Vagina (tissue), 2 donors: Measurements from ENCODE around the gene IPMK.

Experiments
- POLR2A ChIP-seq, 2 donors: fragments of 450-650 bp; IDR thresholded peaks; one replicate each; pipeline ENCODE4 v1.6.1; 2017; ENCODE audit warnings: antibody characterized with exemption in 2 of 2, mild to moderate bottlenecking in 2 of 2, moderate library complexity in 2 of 2
- POLR2AphosphoS5 ChIP-seq, 2 donors: sonication (generic); formaldehyde crosslinking; IDR thresholded peaks; one replicate each; pipeline ENCODE4 v1.9.0; 2017; ENCODE audit warnings: antibody characterized with exemption in 2 of 2, mild to moderate bottlenecking in 2 of 2, low read depth in 1 of 2; ENCODE audit not compliant: insufficient read depth in 1 of 2
- TF ChIP-seq, protein P1 (sequence below), 3 experiments: fragments of 450-650 bp in 2 of 3; fragments of 200-600 bp in 1 of 3; sonication (generic) in 1 of 3; IDR thresholded peaks; one replicate each; pipeline ENCODE4 v1.5.1; 2017 to 2019; ENCODE audit warnings: antibody characterized with exemption in 3 of 3, mild to moderate bottlenecking in 2 of 3, moderate library complexity in 2 of 3

DNA sequence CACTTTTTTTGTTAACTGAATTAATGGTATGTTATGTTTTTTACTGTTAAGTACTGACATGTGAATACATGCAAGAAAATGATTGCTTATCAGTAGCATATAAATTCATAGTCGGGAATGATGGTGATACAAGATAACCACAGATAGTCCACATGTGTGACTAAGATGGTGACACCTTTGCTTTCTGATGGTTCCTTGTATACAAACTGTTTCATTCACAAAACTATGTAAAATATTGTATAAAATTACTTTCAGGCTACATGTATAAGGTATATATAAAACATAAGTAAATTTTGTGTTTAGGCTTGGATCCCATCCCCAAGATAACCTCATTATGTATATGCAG is 11.2 kb upstream of the IPMK start:
- TF ChIP-seq, protein P1, sequence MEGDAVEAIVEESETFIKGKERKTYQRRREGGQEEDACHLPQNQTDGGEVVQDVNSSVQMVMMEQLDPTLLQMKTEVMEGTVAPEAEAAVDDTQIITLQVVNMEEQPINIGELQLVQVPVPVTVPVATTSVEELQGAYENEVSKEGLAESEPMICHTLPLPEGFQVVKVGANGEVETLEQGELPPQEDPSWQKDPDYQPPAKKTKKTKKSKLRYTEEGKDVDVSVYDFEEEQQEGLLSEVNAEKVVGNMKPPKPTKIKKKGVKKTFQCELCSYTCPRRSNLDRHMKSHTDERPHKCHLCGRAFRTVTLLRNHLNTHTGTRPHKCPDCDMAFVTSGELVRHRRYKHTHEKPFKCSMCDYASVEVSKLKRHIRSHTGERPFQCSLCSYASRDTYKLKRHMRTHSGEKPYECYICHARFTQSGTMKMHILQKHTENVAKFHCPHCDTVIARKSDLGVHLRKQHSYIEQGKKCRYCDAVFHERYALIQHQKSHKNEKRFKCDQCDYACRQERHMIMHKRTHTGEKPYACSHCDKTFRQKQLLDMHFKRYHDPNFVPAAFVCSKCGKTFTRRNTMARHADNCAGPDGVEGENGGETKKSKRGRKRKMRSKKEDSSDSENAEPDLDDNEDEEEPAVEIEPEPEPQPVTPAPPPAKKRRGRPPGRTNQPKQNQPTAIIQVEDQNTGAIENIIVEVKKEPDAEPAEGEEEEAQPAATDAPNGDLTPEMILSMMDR (IDR thresholded peaks at IDR 0.05), result no peak
- TF ChIP-seq POLR2A (IDR thresholded peaks at IDR 0.05) (no peak), POLR2AphosphoS5 (IDR thresholded peaks at IDR 0.05; ENCODE audit: insufficient read depth in 1 of 2, low read depth in 1 of 2) (no peak)
